Fibroblast of mammary gland (primary cell): ENCODE measurements around the gene PPFIBP2.

ENCODE experiments used
- DNase-seq: peaks from one replicate; pipeline ENCODE4 v3.0.0-alpha.2; 2010; ENCODE audit warnings: low read depth
- H3K4me3 ChIP-seq: 2 replicates; pipeline ENCODE4 v1.5.1; 2011; ENCODE audit warnings: low read depth, mild to moderate bottlenecking, low read length, moderate library complexity; ENCODE audit not compliant: control insufficient read depth
- TF ChIP-seq, protein P1 (sequence below): conservative IDR thresholded peaks from 2 replicates; pipeline ENCODE4 v1.5.1; 2011; ENCODE audit warnings: low read depth, low read length, inconsistent platforms; ENCODE audit not compliant: control insufficient read depth, insufficient read depth

PPFIBP2 gene

GRCh38 chr11:7628660-7629059, 114.9 kb downstream of the PPFIBP2 start:
- H3K4me3 ChIP-seq, result no peak overlapping the region
- no peak for DNase-seq
- TF ChIP-seq, protein P1, sequence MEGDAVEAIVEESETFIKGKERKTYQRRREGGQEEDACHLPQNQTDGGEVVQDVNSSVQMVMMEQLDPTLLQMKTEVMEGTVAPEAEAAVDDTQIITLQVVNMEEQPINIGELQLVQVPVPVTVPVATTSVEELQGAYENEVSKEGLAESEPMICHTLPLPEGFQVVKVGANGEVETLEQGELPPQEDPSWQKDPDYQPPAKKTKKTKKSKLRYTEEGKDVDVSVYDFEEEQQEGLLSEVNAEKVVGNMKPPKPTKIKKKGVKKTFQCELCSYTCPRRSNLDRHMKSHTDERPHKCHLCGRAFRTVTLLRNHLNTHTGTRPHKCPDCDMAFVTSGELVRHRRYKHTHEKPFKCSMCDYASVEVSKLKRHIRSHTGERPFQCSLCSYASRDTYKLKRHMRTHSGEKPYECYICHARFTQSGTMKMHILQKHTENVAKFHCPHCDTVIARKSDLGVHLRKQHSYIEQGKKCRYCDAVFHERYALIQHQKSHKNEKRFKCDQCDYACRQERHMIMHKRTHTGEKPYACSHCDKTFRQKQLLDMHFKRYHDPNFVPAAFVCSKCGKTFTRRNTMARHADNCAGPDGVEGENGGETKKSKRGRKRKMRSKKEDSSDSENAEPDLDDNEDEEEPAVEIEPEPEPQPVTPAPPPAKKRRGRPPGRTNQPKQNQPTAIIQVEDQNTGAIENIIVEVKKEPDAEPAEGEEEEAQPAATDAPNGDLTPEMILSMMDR, result no peak

- no peak overlapping the region for H3K4me3 ChIP-seq
- TF ChIP-seq, protein P1, result no peak
- no peak for DNase-seq
These were observed 116.2 kb downstream of the PPFIBP2 start for GRCh38 chr11:7630002-7630401.

- H3K4me3 ChIP-seq, result no peak overlapping the region
- TF ChIP-seq, protein P1, result no peak
- DNase-seq, result peak; percentile 8
These were observed 118.4 kb downstream of the PPFIBP2 start for GRCh38 chr11:7632211-7632610.

GRCh38 chr11:7635137-7635536, 121.3 kb downstream of the PPFIBP2 start:
- DNase-seq, result peak; percentile 11
- TF ChIP-seq, protein P1, result no peak
- H3K4me3 ChIP-seq, result no peak overlapping the region

GRCh38 chr11:7635708-7636107, 121.9 kb downstream of the PPFIBP2 start:
- no peak for DNase-seq
- TF ChIP-seq, protein P1, result no peak
- no peak overlapping the region for H3K4me3 ChIP-seq

DNA sequence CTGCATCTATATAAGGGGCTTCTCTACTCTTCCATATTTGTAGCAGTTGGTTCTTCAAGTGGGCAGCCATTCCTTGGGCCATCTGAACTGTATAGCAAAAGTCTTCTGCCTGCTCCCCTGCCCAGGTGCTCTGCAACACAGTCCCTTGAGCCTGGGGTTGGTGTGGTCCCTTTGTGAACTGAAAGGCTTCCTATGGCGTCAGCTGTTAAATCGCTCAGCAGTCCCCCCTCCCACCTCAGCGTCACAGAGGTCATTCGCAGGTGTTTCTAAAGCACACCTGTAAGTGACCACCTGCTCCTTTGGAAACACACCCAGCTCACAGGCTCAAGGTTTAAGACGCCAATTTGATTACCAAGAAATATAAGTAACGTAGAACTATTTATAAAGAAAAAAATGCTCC, 122.6 kb downstream of the PPFIBP2 start:
- TF ChIP-seq, protein P1, result no peak
- DNase-seq, result no peak
- H3K4me3 ChIP-seq, result no peak overlapping the region
